SK-N-SH (cell line): Measurements from ENCODE around the gene EWSR1. TPM values are rescaled to one million over a fixed set of nuclear protein-coding genes. Genes with fewer than 3 reads are reported as not detected.

Experiments
- CTCF ChIA-PET: fragments of 300-600, 350-600 bp; formaldehyde crosslinking; extraction: SDS; loops from one replicate; lab custom pipeline; 2021; lab: Yijun Ruan, JAX
- POLR2A ChIA-PET: fragments of 350-600 bp; sonication (Branson Sonifier 250); formaldehyde crosslinking; extraction: SDS; loops from one replicate; lab custom pipeline; 2020; ENCODE audit warnings: antibody characterized with exemption, inconsistent platforms; lab: Yijun Ruan, JAX
- DNase-seq: peaks from one replicate; pipeline ENCODE4 v3.0.0; 2012
- H2AFZ ChIP-seq: fragments of 200-600 bp; sonication (generic); 2 replicates; pipeline ENCODE4 v1.8.1; 2016; ENCODE audit warnings: antibody characterized with exemption, mild to moderate bottlenecking, low read depth
- H3F3A ChIP-seq: fragments of 200-600 bp; sonication (generic); replicated peaks from 2 replicates; pipeline ENCODE3; 2016; ENCODE audit warnings: antibody characterized with exemption, mild to moderate bottlenecking; ENCODE audit not compliant: insufficient read depth
- H3K27ac ChIP-seq, 2 experiments: fragments of 200-500 bp in 1 of 2; fragments of 200-600 bp in 1 of 2; sonication (Bioruptor generic) in 1 of 2; sonication (generic), shearing (Covaris generic) in 1 of 2; 2 replicates each; pipeline versions ENCODE4 v1.5.1 to v1.6.1; 2014 to 2016; ENCODE audit warnings: low read depth in 2 of 2, inconsistent platforms in 1 of 2, low read length in 1 of 2, mild to moderate bottlenecking in 1 of 2, mixed read lengths in 1 of 2
- H3K27me3 ChIP-seq: fragments of 200-600 bp; sonication (generic), shearing (Covaris generic); 2 replicates; pipeline ENCODE4 v1.6.1; 2016; ENCODE audit warnings: mixed run types; ENCODE audit not compliant: insufficient read depth
- H3K36me3 ChIP-seq, 2 experiments: fragments of 200-500 bp in 1 of 2; fragments of 200-600 bp in 1 of 2; sonication (Bioruptor generic) in 1 of 2; sonication (generic) in 1 of 2; replicated peaks in 1 of 2; 2 replicates each; pipeline versions ENCODE3 to v1.5.1; 2014 to 2016; ENCODE audit warnings: low read length in 1 of 2, mild to moderate bottlenecking in 1 of 2; ENCODE audit not compliant: insufficient read depth in 2 of 2, control insufficient read depth in 1 of 2
- H3K4me1 ChIP-seq, 2 experiments: fragments of 200-500 bp in 1 of 2; fragments of 200-600 bp in 1 of 2; sonication (Bioruptor generic) in 1 of 2; sonication (generic), shearing (Covaris generic) in 1 of 2; 2 replicates each; pipeline versions ENCODE4 v1.5.1 to v1.6.1; 2014 to 2016; ENCODE audit warnings: low read depth in 1 of 2, low read length in 1 of 2, mixed run types in 1 of 2; ENCODE audit not compliant: insufficient read depth in 2 of 2, control insufficient read depth in 1 of 2
- H3K4me2 ChIP-seq: fragments of 200-600 bp; sonication (generic), shearing (Covaris generic); 2 replicates; pipeline ENCODE4 v1.6.1; 2017; ENCODE audit warnings: mixed run types
- H3K4me3 ChIP-seq, 2 experiments: fragments of 200-500 bp in 1 of 2; fragments of 200-600 bp in 1 of 2; sonication (Bioruptor generic) in 1 of 2; sonication (generic), shearing (Covaris generic) in 1 of 2; 2 replicates each; pipeline versions ENCODE4 v1.5.1 to v1.8.1; 2014 to 2016; ENCODE audit warnings: low read depth in 2 of 2, inconsistent platforms in 1 of 2, low read length in 1 of 2, mild to moderate bottlenecking in 1 of 2, mixed read lengths in 1 of 2, moderate library complexity in 1 of 2
- H3K79me2 ChIP-seq: fragments of 200-600 bp; sonication (generic); 2 replicates; pipeline ENCODE4 v1.8.1; 2017; ENCODE audit warnings: mild to moderate bottlenecking; ENCODE audit not compliant: insufficient read depth
- H3K9ac ChIP-seq: fragments of 200-600 bp; sonication (generic); 2 replicates; pipeline ENCODE4 v1.6.1; 2017; ENCODE audit warnings: mixed run types
- H3K9me2 ChIP-seq: fragments of 200-600 bp; sonication (generic); 2 replicates; pipeline ENCODE4 v1.6.1; 2017; ENCODE audit warnings: mixed run types
- H3K9me3 ChIP-seq: fragments of 200-600 bp; sonication (generic); 2 replicates; pipeline ENCODE4 v1.6.1; 2017; ENCODE audit warnings: mixed run types, mild to moderate bottlenecking, moderate library complexity
- H4K20me1 ChIP-seq: fragments of 200-600 bp; sonication (generic); 2 replicates; pipeline ENCODE4 v1.6.1; 2017; ENCODE audit warnings: mild to moderate bottlenecking, mixed run types; ENCODE audit not compliant: insufficient read depth
- FOXJ3 ChIP-seq: sonication (generic); formaldehyde crosslinking; IDR thresholded peaks from 2 replicates; pipeline ENCODE4 v1.5.1; 2020; ENCODE audit warnings: mild to moderate bottlenecking, missing genetic modification reagents
- FOXM1 ChIP-seq: IDR thresholded peaks from 2 replicates; pipeline ENCODE4 v1.4.0; 2012; ENCODE audit warnings: low read depth, mild to moderate bottlenecking
- IRF3 ChIP-seq: fragments of 150-350 bp; IDR thresholded peaks from 2 replicates; pipeline ENCODE4 v1.6.1; 2016; ENCODE audit warnings: mild to moderate bottlenecking, low read depth, low read length
- MEF2A ChIP-seq: IDR thresholded peaks from 2 replicates; pipeline ENCODE4 v1.4.0; 2012; ENCODE audit warnings: low read depth, borderline replicate concordance
- NRF1 ChIP-seq: IDR thresholded peaks from 2 replicates; pipeline ENCODE4 v1.6.1; 2012; ENCODE audit warnings: low read depth, mild to moderate bottlenecking, low read length
- POLR2AphosphoS5 ChIP-seq: IDR thresholded peaks from 2 replicates; pipeline ENCODE4 v1.6.1; 2012; ENCODE audit warnings: low read depth, low read length
- RAD21 ChIP-seq: IDR thresholded peaks from 2 replicates; pipeline ENCODE4 v1.6.1; 2012; ENCODE audit warnings: mild to moderate bottlenecking, low read length
- RCOR1 ChIP-seq: fragments of 150-350 bp; IDR thresholded peaks from 2 replicates; pipeline ENCODE4 v1.6.1; 2017; ENCODE audit warnings: antibody characterized with exemption, low read length
- USF1 ChIP-seq: IDR thresholded peaks from 2 replicates; pipeline ENCODE4 v1.4.0; 2012; ENCODE audit warnings: low read depth, borderline replicate concordance
- YY1 ChIP-seq: IDR thresholded peaks from 2 replicates; pipeline ENCODE4 v1.4.0; 2012; ENCODE audit warnings: low read depth, mild to moderate bottlenecking
- WGBS: methylation state at CpG from one replicate; pipeline ENCODE4 v1.1.6; 2017; ENCODE audit warnings: low lambda C conversion rate; 5-methylcytosine and 5-hydroxymethylcytosine counted together
- polyA plus RNA-seq, 3 experiments: library from polyadenylated mRNA; depleted of rRNA; stranded (reverse); fragments of >200 nt; gene quantifications; 2 replicates each; pipeline ENCODE4 v1.2.3, GENCODE V29; 2012
- TF ChIP-seq, protein P1 (sequence below): fragments of 200-600 bp; sonication (generic); IDR thresholded peaks from 2 replicates; pipeline ENCODE4 v1.6.1; 2017; ENCODE audit warnings: antibody characterized with exemption, mild to moderate bottlenecking, moderate library complexity

Gene EWSR1
- polyA plus RNA-seq, 1 of the 3 experiments (the other 2 are of a cell fraction) = 173 TPM

DNA sequence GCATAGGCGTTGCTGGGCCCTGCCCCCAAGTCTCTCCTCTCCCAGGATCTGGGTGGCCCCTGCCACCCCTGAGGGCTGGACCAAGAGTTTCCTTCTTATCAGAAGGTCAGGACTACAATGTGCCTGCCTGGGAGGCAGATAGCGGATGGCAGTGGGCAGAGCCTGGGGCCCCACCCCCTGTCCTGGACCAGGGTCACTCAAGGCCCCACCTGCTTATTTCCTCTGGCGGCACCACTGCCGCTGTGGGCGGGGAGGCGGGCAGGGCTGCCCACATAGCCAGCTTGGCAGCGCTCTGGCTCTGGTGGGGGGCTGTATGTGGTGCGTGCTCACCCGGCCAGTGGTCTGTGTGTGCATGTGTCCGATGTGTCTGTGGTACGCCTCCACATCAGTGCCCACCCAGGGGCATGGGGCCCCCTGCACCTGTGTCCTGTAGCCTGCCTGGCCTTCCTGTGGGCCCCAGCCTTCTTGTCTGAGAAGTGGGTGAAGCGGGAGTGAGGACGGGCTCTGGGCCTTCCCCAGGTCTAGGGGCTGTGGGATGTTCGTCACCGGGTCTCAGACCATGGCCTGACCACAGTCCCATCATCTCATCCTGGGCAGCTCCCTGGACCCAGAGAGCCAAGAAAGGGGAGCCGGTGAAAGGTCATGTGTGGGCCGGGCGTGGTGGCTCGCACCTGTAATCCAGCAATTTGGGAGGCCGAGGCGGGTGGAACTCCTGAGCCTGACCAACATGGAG lies 41.4 kb downstream of the EWSR1 start:
- no peak overlapping the region for H3K4me3 ChIP-seq
- H3K27ac ChIP-seq = peak overlapping the region in 1 of 2 experiments; percentile 88; a peak in 2 of 4 replicates

DNA sequence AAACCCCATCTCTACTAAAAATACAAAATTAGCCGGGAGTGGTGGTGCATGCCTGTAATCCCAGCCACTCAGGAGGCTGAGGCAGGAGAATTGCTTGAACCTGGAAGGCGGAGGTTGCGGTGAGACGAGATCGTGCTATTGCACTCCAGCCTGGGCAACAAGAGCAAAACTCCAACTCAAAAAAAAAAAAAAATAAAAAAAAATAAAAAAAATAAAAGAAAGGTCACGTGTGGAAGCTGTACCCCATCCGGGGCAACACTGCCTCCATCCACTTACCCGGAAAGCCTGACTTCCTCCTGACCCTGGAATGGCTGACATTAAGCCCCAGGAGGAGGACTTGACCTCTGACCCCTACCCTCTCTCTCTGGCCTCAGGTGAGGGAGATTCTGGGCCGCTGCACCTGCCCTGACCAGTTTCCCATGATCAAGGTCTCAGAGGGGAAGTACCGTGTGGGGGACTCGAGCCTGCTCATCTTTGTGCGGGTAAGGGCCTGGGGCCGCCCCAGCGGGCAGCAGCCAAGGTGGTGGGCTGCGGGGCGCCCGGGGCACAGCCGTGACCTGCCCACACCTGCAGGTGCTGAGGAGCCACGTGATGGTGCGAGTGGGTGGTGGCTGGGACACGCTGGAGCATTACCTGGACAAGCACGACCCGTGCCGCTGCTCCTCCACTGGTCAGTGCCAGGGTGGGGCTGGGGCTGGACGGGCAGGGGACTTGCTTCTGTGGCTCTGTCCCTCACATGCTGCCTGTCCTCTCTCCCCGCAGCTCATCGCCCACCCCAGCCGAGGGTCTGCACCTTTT lies 42.2 kb downstream of the EWSR1 start:
- Histone ChIP-seq H3K9me2 (no peaks in the 10 kb centered on the region), H3K27me3 (peaks cover 14% of the 10 kb centered on the region), H3K9me3 (no peaks in the 10 kb centered on the region), H3K4me3 (no peak overlapping the region), H4K20me1 (peaks cover 18% of the 10 kb centered on the region; the same call in 1 of the 2 replicates), H2AFZ (no peak overlapping the region), H3K79me2 (peaks cover 30% of the 10 kb centered on the region)
- DNase-seq = no peak
- CTCF ChIA-PET = interaction anchor here (1.0 to 4.5 kb wide), 4 partner anchors 10 to 953 kb away, joined by 3 to 35 read pairs (median 4); no protein-coding TSS in a partner anchor
- TF ChIP-seq IRF3 = no peak
- TF ChIP-seq, all 33 proteins: peak for 0
- peaks cover 6 to 7% of the 10 kb centered on the region in 2 experiments for H3K36me3 ChIP-seq
- H3K9ac ChIP-seq = peak overlapping the region; percentile 39; the same call in 1 of the 2 replicates
- peak overlapping the region in 1 of 2 experiments; percentile 88; a peak in 2 of 4 replicates for H3K27ac ChIP-seq
- peaks cover 18 to 39% of the 10 kb centered on the region in 2 experiments; a peak in 3 of 4 replicates for H3K4me1 ChIP-seq
- POLR2A ChIA-PET = no interaction called here
- WGBS = 85% methylated on average over 14 of the region's 28 CpGs
- peaks cover 5% of the 10 kb centered on the region for H3F3A ChIP-seq
- H3K4me2 ChIP-seq = peak overlapping the region; percentile 71; the same call in 1 of the 2 replicates

More for the DNA sequence above, 41.4 kb downstream of the EWSR1 start:
- Histone ChIP-seq H3K4me2 (peak overlapping the region; percentile 91), H3K27me3 (peaks cover 8% of the 10 kb centered on the region), H3K4me1 (peaks cover 18 to 35% of the 10 kb centered on the region in 2 experiments; a peak in 3 of 4 replicates), H3F3A (peaks cover 5% of the 10 kb centered on the region), H4K20me1 (peaks cover 18% of the 10 kb centered on the region; the same call in 1 of the 2 replicates)
- POLR2A ChIA-PET = no interaction called here
- CTCF ChIA-PET = interaction anchor here (1.1 to 1.7 kb wide), 2 partner anchors 11 to 49 kb away, joined by 4 to 8 read pairs; no protein-coding TSS in a partner anchor
- TF ChIP-seq USF1 = no peak
- TF ChIP-seq RAD21 = no peak
- no peak for TF ChIP-seq RCOR1
- no peak for TF ChIP-seq FOXM1
- no peak for TF ChIP-seq NRF1
- TF ChIP-seq FOXJ3 (CRISPR knock-in tag) = no peak
- no peak for TF ChIP-seq MEF2A
- TF ChIP-seq, protein P1, sequence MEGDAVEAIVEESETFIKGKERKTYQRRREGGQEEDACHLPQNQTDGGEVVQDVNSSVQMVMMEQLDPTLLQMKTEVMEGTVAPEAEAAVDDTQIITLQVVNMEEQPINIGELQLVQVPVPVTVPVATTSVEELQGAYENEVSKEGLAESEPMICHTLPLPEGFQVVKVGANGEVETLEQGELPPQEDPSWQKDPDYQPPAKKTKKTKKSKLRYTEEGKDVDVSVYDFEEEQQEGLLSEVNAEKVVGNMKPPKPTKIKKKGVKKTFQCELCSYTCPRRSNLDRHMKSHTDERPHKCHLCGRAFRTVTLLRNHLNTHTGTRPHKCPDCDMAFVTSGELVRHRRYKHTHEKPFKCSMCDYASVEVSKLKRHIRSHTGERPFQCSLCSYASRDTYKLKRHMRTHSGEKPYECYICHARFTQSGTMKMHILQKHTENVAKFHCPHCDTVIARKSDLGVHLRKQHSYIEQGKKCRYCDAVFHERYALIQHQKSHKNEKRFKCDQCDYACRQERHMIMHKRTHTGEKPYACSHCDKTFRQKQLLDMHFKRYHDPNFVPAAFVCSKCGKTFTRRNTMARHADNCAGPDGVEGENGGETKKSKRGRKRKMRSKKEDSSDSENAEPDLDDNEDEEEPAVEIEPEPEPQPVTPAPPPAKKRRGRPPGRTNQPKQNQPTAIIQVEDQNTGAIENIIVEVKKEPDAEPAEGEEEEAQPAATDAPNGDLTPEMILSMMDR = no peak
- no peak for TF ChIP-seq YY1
- TF ChIP-seq POLR2AphosphoS5 = no peak
- TF ChIP-seq, all 33 proteins: peak for 0
- peak; percentile 66 for DNase-seq
- Histone ChIP-seq H3K9me3 (no peaks in the 10 kb centered on the region), H3K79me2 (peaks cover 30% of the 10 kb centered on the region), H3K9me2 (no peaks in the 10 kb centered on the region), H2AFZ (no peak overlapping the region), H3K36me3 (peaks cover 6 to 7% of the 10 kb centered on the region in 2 experiments), H3K9ac (no peak overlapping the region)
- 93% methylated on average over 8 of the region's 21 CpGs for WGBS
